Nucleus accumbens (tissue), 56 donors: ENCODE data around the gene RGS14.
"Not testable (repeated sequence)": the region's sequence is repeated elsewhere in the genome, so short reads cannot be mapped to it uniquely, and the experiment has no call there.

Experiments
- DNase-seq, 56 donors: peaks; one replicate each; lab custom pipeline; 2025; lab: John Stamatoyannopoulos, UW

Gene RGS14

DNA sequence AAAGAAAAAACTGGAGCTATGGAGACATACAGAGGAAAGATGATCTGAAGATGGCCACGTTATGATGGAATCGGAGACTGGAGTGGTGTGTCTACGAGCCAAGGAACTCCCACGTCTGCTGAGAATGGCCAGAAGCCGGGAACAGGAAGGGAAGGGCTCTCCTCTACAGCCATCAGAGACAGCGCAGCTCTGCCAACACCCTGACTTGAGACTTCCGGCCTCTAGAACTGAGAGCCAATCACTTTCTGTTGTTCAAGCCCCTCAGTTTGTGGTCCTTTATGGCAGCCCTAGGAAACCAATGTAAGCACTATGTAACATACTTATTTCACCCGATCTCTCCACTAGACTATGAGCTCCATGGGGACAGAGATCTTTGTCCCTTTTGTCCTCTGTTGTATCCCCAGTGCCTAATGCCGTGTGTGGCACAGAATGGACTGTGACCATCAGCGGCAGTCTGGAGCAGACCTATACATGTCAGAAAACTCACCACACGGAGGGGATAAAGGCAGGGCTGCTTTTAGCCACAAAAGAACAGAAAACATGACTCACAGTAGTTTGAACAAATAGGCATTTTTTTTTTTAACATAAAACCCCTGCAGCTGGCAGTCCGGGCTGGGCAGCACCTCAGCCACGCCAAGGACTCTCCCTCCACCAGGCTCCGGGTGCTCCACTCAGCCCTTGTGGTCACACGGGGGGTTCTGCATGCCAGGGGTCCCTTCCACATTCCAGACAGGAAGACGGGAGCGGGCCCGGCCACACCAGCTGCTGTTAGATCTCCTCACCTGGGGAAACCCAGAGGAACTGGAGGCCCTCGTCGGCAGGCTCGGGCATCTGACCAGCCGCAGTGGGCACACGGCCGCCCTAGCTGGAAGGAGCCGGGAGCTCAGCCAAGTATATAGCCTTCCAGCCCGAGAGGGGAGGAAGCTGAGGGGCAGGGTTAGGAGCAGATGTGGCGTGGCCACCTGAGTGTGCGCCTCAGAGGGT, 29.9 kb upstream of the RGS14 start:
- no peak for DNase-seq

- no peak for DNase-seq
These were observed 29.0 kb upstream of the RGS14 start for GRCh38 chr5:177328545-177329231.

- DNase-seq = no peak
These were observed 27.8 kb upstream of the RGS14 start for GRCh38 chr5:177329883-177330282.

- no peak for DNase-seq
These were observed 26.5 kb upstream of the RGS14 start for GRCh38 chr5:177330991-177331842.

GRCh38 chr5:177332031-177332895, 25.5 kb upstream of the RGS14 start:
- no peak for DNase-seq

DNA sequence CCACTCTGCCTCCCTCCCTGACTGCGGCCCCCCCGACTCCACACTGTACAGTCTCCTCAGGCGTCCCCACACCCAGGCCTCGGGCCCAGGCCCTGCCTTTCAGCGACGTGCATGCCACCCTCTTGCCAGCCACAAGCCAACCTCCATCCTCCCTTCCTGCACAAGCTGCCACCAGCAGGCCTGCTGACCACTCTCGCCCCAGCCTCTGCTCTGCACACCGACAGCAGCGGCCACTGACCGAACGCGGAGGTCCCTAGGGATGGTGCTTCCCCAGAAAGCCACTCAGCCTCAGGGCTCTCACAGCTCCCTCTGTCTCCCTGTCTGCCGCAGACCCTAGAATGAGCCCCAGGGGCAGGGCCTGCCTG, 24.8 kb upstream of the RGS14 start:
- DNase-seq = no peak

DNA sequence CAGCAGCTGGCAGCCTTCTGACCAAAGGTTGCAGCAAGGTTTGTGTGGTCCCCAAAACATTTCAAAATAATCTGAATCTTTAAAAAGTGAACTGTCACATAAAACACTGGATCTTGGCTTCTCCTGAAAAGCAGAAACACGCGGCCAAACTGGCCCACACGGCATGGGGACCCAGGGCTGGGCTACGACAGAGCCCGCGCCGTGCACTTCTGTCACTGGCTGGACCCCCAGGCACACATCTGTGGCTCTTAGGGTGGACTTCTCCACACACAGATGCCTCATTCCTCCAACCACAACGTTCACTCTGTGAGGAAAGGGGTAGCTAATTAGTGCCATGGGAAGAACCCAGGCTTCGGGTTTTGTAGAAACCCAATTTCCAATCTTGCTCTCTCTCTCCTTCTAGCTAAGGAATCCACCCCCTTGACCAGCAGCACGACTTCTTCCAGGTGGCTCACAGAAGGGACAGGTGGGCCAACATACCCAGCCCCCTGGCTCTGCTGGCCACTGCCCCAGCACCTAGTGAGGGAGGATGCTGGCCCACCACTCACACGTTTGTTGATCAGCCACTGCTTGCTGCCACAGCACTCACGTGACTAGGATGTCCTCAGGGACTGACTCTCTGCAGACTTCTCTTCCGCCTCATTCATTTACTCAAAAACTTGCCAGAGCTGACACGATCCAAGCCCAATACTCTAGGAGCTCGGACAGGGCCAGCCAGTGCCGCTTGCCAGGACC, 24.1 kb upstream of the RGS14 start:
- DNase-seq = no peak

- no peak for DNase-seq
These were observed 23.6 kb upstream of the RGS14 start for GRCh38 chr5:177334155-177334551.

DNA sequence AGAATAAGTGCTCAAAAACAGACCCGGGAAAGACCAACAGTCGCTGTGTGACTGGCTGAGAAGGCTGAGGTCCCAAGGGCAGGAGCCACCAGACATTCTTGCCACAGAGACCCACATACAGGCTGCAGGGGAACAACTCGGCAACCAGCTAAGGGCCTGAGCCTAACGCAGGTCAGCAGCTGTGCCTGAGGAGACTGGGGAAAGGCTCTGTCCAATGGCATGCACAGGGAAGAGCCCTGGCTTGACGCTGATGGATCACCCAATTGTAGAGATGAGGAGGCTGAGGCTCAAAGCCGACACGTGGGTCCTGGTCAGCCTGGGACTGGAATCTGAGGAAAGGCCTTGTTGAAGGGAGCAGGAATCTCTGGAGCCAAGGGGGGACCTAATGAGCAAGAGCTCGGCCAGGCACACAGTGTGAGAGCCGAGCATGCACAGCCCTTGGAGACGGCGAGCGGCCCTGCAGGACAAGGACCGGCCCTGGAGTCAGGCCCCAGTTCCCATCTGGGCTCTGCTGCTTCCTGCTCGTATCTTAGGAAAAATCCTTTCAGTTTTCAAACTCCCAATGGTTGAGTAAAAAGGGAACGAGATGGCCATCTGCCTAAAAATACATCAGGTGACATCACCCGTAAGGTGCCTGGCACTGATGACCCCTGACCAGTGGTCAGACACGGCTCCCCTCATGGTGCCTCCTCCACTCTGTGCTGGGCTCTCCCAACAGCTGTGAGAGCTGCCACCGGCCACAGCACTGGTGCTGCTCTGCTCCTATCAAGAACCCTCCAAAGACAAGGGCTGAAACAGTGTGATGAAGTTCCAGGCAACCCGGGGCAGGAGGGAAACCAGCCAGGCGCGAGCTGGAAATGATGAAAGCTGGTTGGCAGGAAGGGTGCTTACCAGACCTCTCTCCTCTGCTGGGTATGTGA, 22.7 kb upstream of the RGS14 start:
- DNase-seq = no peak

- no peak for DNase-seq
These were observed 22.0 kb upstream of the RGS14 start for GRCh38 chr5:177335701-177336065.

GRCh38 chr5:177336112-177336511, 21.6 kb upstream of the RGS14 start:
- DNase-seq = no peak

DNA sequence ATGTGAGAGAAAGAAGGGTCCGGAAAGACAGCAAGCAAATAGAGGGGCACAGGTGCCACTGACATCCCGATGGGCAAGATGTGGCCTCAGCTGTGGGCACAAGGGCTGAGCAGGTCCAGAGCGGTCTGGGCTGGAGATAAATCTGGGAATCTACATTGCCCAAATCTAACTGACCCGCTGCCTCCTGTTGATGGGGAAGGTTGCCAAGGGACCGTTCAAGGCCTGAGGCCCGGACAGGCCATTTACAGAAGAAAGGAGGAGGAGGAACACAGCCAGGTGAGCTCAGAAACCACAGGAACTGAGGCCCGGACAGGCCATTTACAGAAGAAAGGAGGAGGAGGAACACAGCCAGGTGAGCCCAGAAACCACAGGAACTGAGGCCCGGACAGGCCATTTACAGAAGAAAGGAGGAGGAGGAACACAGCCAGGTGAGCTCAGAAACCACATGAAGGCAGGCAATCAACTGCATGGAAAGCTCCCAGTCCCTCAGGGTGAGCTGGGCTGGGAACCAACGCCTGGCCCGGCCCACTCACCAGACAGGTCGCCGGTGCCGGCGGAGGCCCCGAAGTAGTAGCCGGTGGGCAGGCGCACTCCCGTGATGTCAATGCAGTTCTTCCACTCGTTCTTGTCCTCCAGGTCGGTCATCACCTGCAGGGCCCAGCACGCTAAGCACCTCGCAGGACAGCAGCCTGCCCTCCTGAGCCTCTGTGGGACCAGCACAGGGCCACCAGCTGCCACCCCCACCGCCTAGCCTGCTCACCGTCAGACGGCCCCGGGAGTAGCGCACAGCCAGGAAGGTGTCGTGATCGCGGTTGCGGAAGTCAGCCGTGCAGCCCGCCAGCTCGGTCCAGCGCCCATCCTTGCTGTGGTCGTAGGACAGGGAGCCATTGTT, 20.9 kb upstream of the RGS14 start:
- DNase-seq = no peak

- no peak for DNase-seq
These were observed 19.2 kb upstream of the RGS14 start for GRCh38 chr5:177338251-177339106.

DNA sequence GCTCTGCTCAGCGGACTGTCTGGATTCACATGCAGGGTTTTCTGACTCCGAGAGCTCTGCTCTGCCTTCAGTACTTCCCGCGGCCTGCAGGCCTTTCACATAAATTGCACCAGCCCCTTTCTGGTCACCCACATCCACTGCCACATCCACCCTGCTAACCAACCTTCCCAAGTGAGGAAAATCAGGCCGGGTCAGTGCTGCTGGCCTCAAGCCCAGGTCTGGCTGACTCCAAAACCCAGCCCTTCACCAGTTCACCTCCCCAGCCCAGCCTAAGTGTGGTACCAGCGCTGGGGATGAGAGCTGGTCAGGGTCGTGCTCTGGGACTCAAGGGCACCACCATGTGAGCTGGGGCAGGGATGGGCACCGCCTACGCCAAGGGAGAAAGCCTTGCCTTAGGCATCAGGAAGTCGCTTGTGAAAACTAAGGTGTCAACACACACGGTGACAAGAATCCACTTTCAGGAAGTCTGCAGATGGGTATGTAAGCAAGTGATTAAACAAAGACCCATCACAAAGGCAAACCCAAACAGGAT, 18.6 kb upstream of the RGS14 start:
- DNase-seq = no peak

DNA sequence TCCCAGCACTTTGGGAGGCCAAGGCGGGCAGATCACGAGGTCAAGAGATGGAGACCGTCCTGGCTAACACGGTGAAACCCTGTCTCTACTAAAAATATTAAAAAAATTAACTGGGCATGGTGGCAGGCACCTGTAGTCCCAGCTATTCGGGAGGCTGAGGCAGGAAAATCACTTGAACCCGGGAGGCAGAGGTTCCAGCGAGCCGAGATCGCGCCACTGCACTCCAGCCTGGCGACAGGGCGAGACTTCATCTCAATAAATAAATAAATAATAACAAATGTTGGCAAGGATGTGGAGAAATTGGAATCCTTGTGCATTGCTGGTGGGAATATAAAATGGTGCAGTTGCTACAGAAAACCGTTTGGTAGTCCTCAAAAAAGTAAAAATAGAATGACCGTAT, 14.7 kb upstream of the RGS14 start:
- DNase-seq = not testable (repeated sequence)

DNA sequence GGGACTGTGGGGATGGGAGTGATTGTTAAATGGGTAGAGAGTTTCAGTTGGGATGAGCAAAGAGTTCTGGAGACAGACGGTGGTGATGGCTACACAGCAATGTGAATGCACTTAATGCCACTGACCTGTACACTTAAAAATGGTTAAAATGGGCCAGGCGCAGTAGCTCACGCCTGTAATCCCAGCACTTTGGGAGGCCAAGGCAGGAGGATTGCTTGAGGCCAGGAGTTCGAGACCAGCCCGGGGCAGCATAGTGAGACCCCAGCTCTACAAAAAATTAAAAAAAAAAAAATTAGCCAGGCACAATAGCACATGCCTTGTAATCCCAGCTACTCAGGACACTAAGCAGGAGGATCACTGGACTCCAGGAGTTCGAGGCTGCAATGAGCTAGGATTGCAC, 13.9 kb upstream of the RGS14 start:
- no peak for DNase-seq
